Measurements from ENCODE around the gene GTF2A1L.
"Not testable (repeated sequence)": the region's sequence is repeated elsewhere in the genome, so short reads cannot be mapped to it uniquely, and the experiment has no call there.

Gene GTF2A1L, protein sequence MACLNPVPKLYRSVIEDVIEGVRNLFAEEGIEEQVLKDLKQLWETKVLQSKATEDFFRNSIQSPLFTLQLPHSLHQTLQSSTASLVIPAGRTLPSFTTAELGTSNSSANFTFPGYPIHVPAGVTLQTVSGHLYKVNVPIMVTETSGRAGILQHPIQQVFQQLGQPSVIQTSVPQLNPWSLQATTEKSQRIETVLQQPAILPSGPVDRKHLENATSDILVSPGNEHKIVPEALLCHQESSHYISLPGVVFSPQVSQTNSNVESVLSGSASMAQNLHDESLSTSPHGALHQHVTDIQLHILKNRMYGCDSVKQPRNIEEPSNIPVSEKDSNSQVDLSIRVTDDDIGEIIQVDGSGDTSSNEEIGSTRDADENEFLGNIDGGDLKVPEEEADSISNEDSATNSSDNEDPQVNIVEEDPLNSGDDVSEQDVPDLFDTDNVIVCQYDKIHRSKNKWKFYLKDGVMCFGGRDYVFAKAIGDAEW

DNA sequence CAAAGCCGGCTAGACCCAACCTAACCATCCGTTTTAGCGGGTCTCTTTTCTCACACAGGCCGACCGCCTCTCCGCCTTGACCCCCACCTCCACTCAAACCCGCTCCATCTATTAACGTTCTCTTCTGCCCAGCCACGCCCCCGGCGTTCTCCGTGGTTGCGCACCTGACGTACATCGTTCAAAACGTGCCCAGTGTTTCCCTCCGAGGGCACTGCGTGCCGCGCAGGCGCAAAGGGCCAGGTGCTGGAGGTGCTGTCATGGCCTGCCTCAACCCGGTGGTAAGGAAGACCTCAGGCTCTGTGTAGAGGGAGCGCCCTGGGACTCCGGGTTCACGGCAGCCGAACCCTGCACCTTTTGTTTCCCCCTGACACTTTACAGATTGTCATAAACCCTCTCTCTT lies at the start of gene GTF2A1L:
TSS of gene GTF2A1L (plus strand) at position 239 of the 400 bp plus-strand sequence. CDS start at position 258, 19 bp downstream.
- no peak for DNase-seq

DNA sequence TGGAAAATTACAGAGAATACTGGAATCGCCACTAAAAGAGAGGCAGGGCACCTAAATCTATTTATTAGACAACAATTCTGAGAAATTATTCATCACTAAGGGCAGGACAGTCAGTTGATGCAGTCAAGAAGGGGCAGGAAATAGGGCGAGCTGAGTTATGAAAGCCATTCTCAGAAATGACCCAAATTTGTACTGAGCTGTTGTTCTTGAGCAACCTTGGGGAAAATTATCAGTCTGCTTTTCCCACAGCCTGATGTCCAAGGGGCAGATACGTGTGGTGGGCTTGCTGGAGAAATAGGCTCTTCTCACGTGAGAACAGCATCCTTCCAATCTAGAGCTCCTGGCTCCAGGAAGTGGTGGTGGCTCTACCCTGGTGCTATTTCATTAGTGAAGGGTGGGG lies 49.1 kb upstream of the GTF2A1L start:
- DNase-seq, result no peak

DNA sequence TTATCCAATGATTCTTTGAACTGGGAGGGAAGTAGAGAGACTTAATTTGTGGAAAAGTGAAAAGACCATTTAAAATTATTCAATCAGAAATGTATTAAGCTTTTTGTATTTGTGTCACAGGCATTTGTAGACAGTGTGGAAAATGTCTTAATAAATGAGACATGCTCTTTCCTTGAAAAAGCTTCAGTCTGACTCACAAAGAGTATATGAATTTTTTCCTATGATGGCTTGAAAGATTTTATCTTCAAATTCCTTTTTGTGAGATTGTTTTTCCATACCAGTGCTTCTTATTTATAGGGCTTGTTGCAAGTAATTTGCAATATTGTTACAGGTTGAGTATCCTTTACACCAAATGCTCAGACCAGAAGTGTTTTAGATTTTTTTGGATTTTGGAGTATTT lies 48.2 kb upstream of the GTF2A1L start:
- DNase-seq, result no peak

GRCh38 chr2:48572816-48573215 lies 44.8 kb upstream of the GTF2A1L start:
- no peak for DNase-seq

DNA sequence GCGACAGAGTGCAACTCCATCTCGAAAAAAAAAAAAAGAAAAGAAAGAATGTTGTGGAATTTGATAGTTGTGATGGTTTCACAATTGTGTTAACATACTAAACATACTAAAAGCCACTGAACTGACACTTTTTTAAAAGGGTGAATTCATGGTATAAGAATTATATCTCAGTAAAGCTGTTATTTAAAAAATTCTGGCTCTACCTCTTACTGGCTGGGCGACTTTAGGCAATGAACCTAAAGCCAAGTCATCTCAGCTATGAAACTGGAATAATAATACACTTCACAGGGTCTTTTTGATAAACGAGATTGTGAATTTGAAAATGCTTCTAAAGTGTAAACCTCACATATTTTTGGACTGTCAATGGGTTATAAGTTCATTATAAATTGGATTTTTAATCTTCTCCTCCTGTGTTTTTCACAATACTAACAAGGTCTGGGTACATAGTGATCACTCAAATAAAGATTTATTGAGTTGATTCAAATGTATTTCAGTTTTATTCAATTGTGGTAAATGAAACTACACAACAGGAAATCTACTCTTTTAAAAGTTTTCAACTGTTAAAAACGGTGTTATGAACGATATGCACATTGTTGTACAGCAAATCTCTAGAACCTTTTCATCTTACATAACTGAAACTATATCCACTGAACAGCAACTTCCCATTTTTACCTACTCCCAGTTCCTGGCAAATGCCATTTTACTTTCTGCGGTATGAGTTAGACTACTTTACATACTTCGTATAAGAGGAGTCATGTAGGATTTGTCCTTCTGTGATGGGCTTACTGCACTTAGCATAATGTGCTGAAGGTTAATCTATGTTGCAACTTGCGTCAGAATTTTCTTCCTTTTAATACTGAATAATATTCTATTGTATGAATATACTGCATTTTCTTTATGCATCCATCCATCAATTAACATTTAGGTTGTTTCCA lies 43.0 kb upstream of the GTF2A1L start:
- no peak for DNase-seq

DNA sequence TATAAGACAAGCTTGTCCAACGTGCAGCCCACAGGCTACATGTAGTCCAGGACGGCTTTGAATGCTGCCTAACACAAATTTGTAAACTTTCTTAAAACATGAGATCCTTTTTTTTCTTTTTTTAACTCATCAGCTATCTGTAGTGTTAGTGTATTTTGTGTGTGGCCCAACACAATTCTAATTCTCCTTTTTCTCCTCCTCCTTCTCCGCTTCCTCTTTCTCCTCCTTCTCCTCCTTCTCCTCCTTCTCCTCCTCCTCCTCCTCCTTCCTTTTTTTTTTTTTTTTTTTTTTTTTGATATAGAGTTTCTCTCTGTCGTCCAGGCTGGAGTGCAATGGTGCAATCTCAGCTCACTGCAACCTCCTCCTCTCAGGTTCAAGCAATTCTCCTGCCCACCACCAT lies 39.3 kb upstream of the GTF2A1L start:
- DNase-seq, result no peak

DNA sequence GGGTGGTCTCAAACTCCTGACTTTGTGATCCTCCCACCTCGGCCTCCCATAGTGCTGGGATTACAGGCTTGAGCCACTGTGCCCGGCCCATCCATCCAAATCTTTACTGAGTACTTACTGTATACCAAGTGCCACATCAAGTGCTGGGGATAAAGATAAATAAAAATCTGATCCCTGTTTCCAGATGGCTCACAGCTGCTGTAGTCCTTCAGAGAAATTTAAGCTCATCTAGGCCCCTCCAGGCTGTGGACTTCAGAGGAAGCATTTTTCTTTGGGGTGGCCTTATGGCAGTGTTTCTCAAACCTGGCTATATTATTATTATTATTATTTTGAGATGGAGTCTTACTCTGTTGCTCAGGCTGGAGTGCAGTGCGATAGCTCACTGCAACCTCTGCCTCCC lies 33.7 kb upstream of the GTF2A1L start:
- no peak for DNase-seq

DNA sequence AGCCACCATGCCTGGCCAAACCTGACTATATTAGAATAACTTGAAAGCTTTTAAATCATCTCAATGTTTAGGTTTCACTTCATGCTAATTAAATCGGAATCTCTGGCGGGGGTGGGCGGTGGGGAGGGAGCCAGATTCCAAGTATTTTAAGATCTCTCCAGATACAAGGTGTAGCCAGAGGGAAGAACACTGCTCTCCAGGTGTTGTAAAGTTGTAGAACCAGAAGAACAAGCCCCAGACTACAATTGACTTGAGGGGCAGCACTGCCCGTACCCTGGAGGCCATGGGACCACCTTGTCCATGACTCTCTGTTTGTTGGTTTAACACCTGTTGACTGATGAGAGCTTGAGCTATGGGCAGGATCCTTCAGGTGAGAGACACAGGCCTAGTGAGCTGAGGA lies 33.1 kb upstream of the GTF2A1L start:
- DNase-seq, result no peak

GRCh38 chr2:48586433-48586832 lies 31.2 kb upstream of the GTF2A1L start:
- DNase-seq, result no peak

- DNase-seq, result no peak
Measured at GRCh38 chr2:48587560-48587959, 30.1 kb upstream of the GTF2A1L start.

GRCh38 chr2:48587961-48588360 lies 29.7 kb upstream of the GTF2A1L start:
- DNase-seq, result no peak

DNA sequence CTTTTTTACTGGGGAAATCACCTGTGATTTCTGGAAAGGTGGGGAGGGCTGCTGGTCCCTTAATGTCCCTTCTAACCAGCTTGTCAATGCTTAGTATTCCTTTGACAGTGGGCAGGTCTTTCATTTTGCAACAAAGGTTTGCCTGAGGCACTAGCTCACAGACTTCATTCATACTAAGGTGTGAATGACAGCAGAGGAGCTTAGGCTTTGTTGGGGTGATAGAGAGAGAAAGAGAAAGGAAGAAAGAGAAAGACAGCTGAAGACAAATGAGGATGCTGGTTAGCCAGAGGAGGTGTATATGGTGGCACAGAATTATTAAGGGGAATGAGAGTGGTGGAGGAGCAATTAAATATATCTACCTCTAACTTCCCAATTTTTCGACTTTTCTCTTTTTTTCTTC lies 28.9 kb upstream of the GTF2A1L start:
- no peak for DNase-seq

DNA sequence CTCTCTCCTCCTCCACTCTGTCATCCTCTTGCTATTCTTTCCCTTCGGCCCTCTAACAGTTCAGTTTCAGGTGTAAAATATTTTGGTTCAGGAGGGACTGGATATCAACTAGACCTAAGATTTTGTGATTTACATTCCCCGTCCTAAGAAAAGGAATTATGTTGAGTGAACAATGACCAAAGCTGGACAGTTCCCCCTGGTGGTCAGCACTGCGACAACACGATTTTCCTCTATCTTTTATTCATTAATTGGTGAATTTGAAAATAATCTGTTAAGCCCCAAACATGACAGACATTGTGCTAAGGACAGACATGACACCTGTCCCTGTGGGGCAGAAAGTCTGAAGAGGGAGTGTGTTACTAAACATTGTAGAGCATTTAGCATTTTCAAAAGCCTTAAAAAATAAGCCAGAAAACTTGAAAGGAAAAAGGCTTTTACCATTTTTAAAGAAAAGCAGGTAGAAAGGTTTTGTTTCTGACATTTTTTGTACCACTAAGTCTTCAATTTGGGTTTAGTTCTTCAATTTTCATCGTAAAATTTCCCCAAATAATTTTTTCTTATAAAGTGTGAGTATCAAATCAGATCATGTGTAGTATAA lies 28.4 kb upstream of the GTF2A1L start:
- no peak for DNase-seq

DNA sequence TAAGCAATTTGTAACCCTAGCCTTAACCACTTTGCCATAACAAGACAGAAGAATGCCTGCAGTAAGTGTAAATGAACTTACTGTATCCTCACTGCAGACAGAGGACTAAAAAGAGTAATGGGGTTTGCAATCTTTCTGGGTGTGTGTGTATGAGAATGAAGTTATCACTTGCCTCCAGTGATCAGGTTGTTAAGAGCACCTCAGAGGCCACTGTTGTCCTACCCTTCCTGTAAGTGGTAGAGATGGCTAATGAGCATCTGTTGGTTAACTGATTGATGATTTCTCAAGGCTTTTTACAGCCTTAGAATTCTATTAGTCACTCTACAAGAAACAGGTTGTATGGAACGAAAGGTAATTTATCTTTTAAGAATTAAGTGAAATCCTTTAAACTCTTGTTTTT lies 27.6 kb upstream of the GTF2A1L start:
- no peak for DNase-seq

DNA sequence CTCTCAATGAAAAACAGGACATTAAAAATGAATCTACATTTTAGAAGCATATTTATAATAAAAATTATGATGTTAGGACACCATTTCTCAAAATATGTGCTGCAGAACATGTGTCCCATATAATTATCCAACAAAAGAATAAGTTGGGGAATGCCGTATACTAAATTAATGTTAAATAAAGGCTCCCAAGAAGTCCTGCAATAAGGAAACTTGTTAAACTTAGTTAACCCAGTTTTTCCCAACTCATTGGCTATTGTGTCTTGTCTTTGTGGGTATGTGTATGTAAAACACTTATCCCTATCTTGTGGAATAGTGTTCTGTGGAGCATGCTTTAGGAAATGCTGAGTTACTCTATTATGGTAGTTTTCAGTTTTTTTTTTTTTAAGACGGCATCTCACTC lies 25.6 kb upstream of the GTF2A1L start:
- DNase-seq, result no peak

DNA sequence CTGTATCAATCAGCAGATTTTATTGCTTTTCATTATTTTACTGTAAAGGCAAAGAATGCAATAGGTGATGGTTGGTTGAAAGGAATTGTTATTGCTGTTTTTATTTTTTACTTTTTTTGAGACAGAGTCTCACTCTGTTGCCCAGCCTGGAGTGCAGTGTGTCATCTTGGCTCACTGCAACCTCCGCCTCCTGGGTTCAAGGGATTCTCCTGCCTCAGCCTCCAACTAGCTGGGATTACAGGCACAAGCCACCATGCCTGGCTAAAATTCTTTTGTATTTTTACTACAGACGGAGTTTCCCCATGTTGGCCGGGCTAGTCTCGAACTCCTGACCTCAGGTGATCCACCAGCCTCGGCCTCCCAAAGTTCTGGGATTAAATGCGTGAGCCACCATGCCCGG lies 20.9 kb upstream of the GTF2A1L start:
- DNase-seq, result not testable (repeated sequence)

GRCh38 chr2:48597492-48597891 lies 20.2 kb upstream of the GTF2A1L start:
- DNase-seq, result no peak

GRCh38 chr2:48600204-48600813 lies 17.3 kb upstream of the GTF2A1L start:
- no peak for DNase-seq

GRCh38 chr2:48600917-48601316 lies 16.7 kb upstream of the GTF2A1L start:
- DNase-seq, result no peak

DNA sequence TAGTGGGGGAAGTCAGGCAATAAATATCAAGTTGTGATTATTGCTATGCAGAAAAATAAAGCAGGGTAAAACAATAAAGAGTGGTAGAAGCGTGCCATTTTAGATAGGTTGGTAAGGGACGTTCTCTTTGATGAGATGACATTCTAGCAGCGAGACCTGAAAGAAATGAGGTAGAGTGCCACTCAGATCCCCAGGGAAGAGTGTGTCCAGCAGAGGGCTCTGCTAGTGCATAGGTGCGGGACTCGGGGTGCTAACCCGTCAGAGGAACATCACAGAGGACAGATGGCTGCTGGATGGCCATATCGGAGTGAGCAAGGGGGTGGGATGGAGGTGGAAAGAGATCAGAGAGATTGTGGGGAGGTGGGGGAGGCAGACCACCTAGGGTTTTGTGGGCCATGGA lies 16.3 kb upstream of the GTF2A1L start:
- no peak for DNase-seq

GRCh38 chr2:48605482-48606175 lies 12.0 kb upstream of the GTF2A1L start:
- no peak for DNase-seq

DNA sequence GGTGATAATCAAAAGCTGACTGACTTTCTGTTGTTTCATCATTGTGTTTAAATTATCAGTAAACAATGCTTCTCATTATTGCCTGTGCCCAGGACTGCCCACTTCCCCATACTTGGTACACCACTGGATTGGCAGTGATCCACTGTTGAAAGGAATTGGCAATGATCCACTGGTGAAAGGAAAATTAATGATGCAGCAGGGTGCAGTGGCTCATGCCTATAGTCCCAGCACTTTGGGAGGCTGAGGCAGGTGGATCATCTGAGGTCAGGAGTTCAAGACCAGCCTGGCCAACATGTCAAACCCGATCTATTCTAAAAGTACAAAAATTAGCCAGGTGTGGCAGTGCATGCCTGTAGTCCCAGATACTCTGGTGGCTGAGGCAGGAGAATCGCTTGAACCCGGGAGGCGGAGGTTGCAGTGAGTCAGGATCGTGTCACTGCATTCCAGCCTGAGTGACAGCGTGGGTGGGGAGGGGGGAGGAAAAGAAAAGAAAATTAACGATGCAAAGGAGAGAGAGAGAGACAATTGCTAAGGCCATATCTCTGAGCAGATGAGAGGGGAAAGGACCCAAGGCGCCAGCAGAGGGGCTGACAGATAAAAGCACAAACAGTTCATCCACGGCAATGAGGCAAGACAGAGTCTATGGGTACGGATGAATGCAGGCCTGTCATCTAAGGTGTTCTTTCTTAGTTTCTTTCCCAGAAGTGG lies 10.2 kb upstream of the GTF2A1L start:
- DNase-seq, result no peak

Measured in activated effector memory CD4-positive, alpha-beta T cell treated with Interleukin-2 at 50 U/mL for 16 hours (primary cell).